ENCODE data around the gene FCMR. TPM values are rescaled to one million over a fixed set of nuclear protein-coding genes. Genes with fewer than 3 reads are reported as not detected.
"Not testable (repeated sequence)": the region's sequence is repeated elsewhere in the genome, so short reads cannot be mapped to it uniquely, and the experiment has no call there.

FCMR gene
- total RNA-seq, 2 experiments from 2014 or later: 49.6 to 52.1 TPM

DNA sequence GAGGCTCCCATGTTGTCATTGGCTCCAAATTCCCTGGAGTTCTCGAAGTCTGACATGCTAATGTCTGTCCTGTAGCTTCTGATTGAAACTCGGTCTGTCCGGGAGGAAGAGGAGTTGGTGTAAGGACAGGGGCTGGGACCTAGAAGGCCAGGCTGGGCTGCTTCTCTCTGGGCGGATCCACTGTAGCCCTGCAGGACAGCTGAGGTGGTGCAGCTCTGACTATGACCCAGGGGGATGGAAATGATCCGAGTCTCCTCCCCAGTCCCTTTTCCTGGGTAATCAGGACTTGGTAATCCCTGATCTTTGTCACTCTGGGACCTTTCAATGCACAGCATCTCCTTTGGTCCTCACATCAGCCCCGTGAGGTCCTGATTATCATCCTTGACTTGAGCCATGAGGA, 10.0 kb upstream of the FCMR start:
- H3K27ac Mint-ChIP-seq: no peak overlapping the region
- no peaks in the 10 kb centered on the region for H3K9me3 Mint-ChIP-seq
- H3K4me3 Mint-ChIP-seq: no peak overlapping the region
- H3K36me3 Mint-ChIP-seq (ENCODE audit: low read depth): no peaks in the 10 kb centered on the region
- peaks cover 44% of the 10 kb centered on the region for H3K4me1 Mint-ChIP-seq (ENCODE audit: low read depth)
- H3K27me3 Mint-ChIP-seq (ENCODE audit: low read depth): no peaks in the 10 kb centered on the region
- no peak for DNase-seq
- intact Hi-C loops (cut with micrococcal nuclease): no loop called here
- CTCF ChIA-PET: interaction anchor here (0.6 to 13.0 kb wide), 18 partner anchors 9 to 304 kb away, joined by 3 to 219 read pairs (median 6); partner anchors contain the start of genes FCMR and IL20

DNA sequence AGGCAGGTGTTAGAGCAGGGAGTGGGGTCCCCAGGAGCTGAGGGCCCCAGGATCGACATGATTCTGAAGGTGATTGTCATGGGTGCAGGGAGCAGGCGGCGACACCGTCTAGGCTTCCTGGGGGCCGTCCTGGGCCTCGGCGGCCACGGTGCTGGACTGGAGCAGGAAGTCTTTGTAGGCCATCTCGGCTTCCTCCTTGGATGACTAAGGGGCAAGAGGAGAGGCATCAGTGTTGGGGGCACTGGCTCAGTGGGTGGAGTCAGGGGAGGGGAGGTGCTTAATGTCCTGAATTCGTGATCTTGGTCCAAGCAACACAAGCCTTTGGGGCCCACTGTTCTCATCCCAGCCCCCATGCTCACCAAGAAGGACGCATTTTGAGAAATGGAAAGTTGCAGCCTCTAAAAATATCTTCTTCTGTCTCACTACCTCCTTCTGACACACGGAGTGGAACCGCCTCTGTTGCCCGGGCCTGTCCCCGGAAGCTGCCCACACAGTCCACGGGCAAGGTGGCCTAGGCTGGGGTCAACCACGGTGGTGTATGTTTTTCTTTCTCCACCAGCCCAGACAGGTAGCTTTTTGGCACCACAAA, 8.6 kb upstream of the FCMR start:
- peaks cover 44% of the 10 kb centered on the region for H3K4me1 Mint-ChIP-seq (ENCODE audit: low read depth)
- intact Hi-C loops (cut with micrococcal nuclease): no loop called here
- H3K4me3 Mint-ChIP-seq: peak overlapping the region; percentile 23
- H3K27ac Mint-ChIP-seq: peak overlapping the region; percentile 66
- CTCF ChIA-PET: interaction anchor here (0.7 to 13.0 kb wide), 6 partner anchors 13 to 195 kb away, joined by 3 to 219 read pairs (median 24); partner anchors contain the start of genes FCMR and IL20
- no peaks in the 10 kb centered on the region for H3K36me3 Mint-ChIP-seq (ENCODE audit: low read depth)
- H3K9me3 Mint-ChIP-seq: no peaks in the 10 kb centered on the region
- peak; percentile 54 for DNase-seq
- no peaks in the 10 kb centered on the region for H3K27me3 Mint-ChIP-seq (ENCODE audit: low read depth)

DNA sequence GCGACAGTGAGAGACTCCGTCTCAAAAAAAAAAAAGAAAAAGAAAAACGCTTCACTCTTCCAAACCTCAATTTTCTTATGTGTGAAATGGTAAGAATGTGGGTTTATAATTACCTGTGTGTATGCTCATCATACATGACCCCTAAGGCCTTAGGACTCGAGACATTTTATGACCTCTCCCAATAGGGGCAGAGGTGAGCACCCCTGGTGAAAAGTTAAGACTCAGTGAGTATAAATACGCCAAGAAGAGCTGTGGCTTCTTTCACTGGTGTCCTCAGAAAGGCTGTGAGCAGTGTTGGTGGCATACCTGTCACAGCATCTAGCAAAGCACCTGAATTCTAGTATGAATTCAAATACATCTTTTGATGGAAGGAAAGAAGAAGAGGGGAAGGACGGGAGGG, 7.8 kb upstream of the FCMR start:
- no peak for DNase-seq
- Mint-ChIP-seq H3K4me1 (ENCODE audit: low read depth) (peaks cover 44% of the 10 kb centered on the region), H3K27me3 (ENCODE audit: low read depth) (no peaks in the 10 kb centered on the region), H3K27ac (peak overlapping the region; percentile 79), H3K4me3 (no peak overlapping the region), H3K36me3 (ENCODE audit: low read depth) (no peaks in the 10 kb centered on the region), H3K9me3 (no peaks in the 10 kb centered on the region)
- CTCF ChIA-PET: interaction anchor here (1.5 to 13.0 kb wide), 3 partner anchors 12 to 64 kb away, joined by 5 to 219 read pairs (median 124); partner anchors contain the start of genes FCMR and IL20
- intact Hi-C loops (cut with micrococcal nuclease): loop anchor here (10.0 kb wide), 2 partner anchors 395 to 895 kb away; partner anchors contain the start of gene CD55

DNA sequence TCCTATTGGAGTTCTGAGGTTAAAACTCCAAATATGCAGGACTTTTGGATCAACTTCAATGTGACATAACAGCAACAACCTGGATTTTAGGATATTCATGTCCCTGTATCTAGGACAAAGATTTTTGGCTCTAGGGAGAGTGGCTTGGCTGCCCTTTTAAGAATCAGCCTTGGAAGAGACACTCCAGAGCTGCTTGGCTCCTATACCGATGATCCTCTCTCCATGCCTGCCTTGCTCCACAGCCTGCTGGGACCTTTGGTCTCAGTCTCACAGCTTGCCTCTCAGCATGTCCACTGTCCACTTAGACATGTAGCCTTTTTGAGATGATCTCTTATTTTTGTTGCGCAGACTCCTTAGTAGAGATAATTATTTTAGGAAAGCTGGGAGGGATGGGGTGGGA, 4.5 kb upstream of the FCMR start:
- intact Hi-C loops (cut with micrococcal nuclease): loop anchor here (10.0 kb wide), 2 partner anchors 399 to 899 kb away; partner anchors contain the start of gene CD55
- DNase-seq: no peak
- Mint-ChIP-seq H3K27me3 (ENCODE audit: low read depth) (no peaks in the 10 kb centered on the region), H3K36me3 (ENCODE audit: low read depth) (no peaks in the 10 kb centered on the region), H3K9me3 (no peaks in the 10 kb centered on the region), H3K27ac (no peak overlapping the region), H3K4me3 (no peak overlapping the region), H3K4me1 (ENCODE audit: low read depth) (peaks cover 31% of the 10 kb centered on the region)
- CTCF ChIA-PET: interaction anchor here (0.6 to 13.0 kb wide), 10 partner anchors 9 to 263 kb away, joined by 3 to 219 read pairs (median 5); partner anchors contain the start of gene FCMR

DNA sequence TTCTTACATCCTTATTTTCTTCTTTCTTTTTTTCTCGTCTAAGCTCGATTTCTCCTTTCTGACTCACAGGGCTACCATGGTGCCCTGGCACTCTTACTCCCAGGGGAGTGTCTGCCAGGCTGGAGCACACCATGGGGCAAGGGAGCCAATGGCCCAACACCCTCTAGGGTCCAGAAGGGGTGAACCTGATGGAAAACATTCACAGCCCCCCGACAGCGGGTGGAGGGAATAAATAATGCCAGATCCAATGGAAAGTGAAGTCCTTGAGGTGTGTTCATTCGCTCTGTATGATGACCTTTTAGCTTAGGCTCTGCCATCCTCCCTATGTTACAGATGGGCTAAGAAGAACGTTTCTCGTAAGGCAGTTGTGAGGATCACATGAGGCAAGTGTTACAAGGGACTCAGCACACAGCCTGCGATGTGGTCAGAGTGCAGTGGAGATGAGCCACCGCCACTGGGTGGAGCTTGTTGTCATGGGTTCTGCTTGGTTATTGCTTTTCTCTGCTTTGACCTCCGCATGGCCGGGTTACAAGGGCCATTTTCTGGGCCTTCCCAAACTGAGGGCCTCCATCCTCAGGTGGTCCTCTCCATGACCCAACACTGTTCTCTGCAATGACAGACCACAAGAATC, 3.5 kb upstream of the FCMR start:
- CTCF ChIA-PET: interaction anchor here (0.5 to 13.0 kb wide), 11 partner anchors 8 to 199 kb away, joined by 3 to 219 read pairs (median 4); partner anchors contain the start of gene FCMR
- Mint-ChIP-seq H3K27me3 (ENCODE audit: low read depth) (no peaks in the 10 kb centered on the region), H3K9me3 (no peaks in the 10 kb centered on the region), H3K36me3 (ENCODE audit: low read depth) (peaks cover 7% of the 10 kb centered on the region), H3K27ac (no peak overlapping the region), H3K4me3 (no peak overlapping the region), H3K4me1 (ENCODE audit: low read depth) (peaks cover 24% of the 10 kb centered on the region)
- peak; percentile 78 for DNase-seq
- intact Hi-C loops (cut with micrococcal nuclease): loop anchor here (10.0 kb wide), 2 partner anchors 400 to 900 kb away; partner anchors contain the start of gene CD55

DNA sequence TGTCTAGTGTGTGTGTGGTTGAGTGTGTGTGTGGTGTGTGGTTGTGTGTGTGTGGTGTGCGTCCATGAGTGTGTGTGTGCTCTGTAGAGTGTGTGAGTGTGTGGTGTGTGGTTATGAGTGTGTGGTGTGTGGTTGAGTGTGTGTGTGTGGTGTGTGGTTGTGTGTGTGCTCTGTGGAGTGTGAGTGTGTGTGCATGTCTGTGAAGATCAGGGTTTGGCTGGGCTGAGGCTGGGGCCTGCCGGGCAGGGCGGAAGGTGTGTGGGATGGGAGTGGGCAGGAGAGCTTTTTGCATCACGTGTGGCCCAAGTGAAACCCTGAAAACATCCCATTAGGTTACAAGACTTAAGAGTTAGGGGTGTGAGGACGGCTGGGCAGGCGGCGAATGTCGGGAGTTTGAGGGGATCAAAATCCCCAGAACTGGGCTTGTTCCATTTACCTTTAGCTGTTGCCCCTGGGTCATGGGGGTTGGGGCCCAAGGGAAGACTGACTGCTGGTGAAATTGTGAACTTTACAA, 2.9 kb upstream of the FCMR start:
- no peak for DNase-seq
- Mint-ChIP-seq H3K9me3 (no peaks in the 10 kb centered on the region), H3K4me1 (ENCODE audit: low read depth) (peaks cover 18% of the 10 kb centered on the region), H3K27ac (no peak overlapping the region), H3K36me3 (ENCODE audit: low read depth) (peaks cover 10% of the 10 kb centered on the region), H3K27me3 (ENCODE audit: low read depth) (no peaks in the 10 kb centered on the region), H3K4me3 (no peak overlapping the region)
- CTCF ChIA-PET: interaction anchor here (0.5 to 13.0 kb wide), 11 partner anchors 8 to 198 kb away, joined by 3 to 219 read pairs (median 4); partner anchors contain the start of gene FCMR
- intact Hi-C loops (cut with micrococcal nuclease): loop anchor here (10.0 kb wide), 2 partner anchors 400 to 900 kb away; partner anchors contain the start of gene CD55

GRCh38 chr1:206923961-206924557, 2.3 kb upstream of the FCMR start:
- Mint-ChIP-seq H3K36me3 (ENCODE audit: low read depth) (peaks cover 10% of the 10 kb centered on the region), H3K4me1 (ENCODE audit: low read depth) (peaks cover 15% of the 10 kb centered on the region)
- H3K4me3 Mint-ChIP-seq; DNase-seq; H3K27me3 Mint-ChIP-seq (ENCODE audit: low read depth); H3K27ac Mint-ChIP-seq; H3K9me3 Mint-ChIP-seq: not testable (repeated sequence)
- intact Hi-C loops (cut with micrococcal nuclease): loop anchor here (1.0 to 10.0 kb wide), 7 partner anchors 19 to 901 kb away; partner anchors contain the start of genes CD55 and YOD1
- CTCF ChIA-PET: interaction anchor here (0.7 to 13.0 kb wide), 5 partner anchors 7 to 198 kb away, joined by 3 to 219 read pairs (median 4); partner anchors contain the start of gene FCMR

- Mint-ChIP-seq H3K9me3 (no peaks in the 10 kb centered on the region), H3K27ac (no peak overlapping the region), H3K4me1 (ENCODE audit: low read depth) (peaks cover 15% of the 10 kb centered on the region), H3K27me3 (ENCODE audit: low read depth) (no peaks in the 10 kb centered on the region), H3K4me3 (no peak overlapping the region), H3K36me3 (ENCODE audit: low read depth) (peaks cover 11% of the 10 kb centered on the region)
- intact Hi-C loops (cut with micrococcal nuclease): loop anchor here (1.0 to 10.0 kb wide), 7 partner anchors 18 to 902 kb away; partner anchors contain the start of genes CD55 and YOD1
- DNase-seq: peak; percentile 89
- CTCF ChIA-PET: interaction anchor here (0.6 to 12.6 kb wide), 6 partner anchors 7 to 457 kb away, joined by 3 to 219 read pairs (median 4); no protein-coding TSS in a partner anchor
These were observed 1.5 kb upstream of the FCMR start for GRCh38 chr1:206923009-206923960.

DNA sequence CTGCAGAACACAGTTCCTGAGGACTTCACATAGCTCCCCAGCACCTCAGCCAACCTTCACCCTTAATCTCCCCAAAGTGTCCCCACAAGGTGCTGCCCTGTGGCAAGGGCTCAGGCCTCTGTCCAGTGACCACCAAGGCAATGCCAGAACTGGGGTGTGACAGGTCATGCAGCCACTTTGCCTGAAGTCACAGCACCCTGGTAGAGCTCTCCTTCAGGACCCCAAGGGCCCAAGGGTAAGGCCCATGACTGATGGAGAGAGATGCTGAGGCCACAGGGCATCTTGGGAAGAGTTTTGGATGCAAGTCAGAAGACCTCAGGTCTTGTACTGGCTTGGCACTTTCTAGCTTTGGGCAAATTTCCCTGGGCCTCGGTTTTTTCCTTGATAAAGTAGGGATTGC, 783 bp upstream of the FCMR start:
- no peak for DNase-seq
- CTCF ChIA-PET: interaction anchor here (0.6 to 12.6 kb wide), 10 partner anchors 8 to 456 kb away, joined by 3 to 219 read pairs (median 6); partner anchors contain the start of gene IL20

GRCh38 chr1:206918076-206918475, 3.7 kb downstream of the FCMR start:
- CTCF ChIA-PET: interaction anchor here (0.6 to 12.6 kb wide), 12 partner anchors 9 to 342 kb away, joined by 3 to 219 read pairs (median 5); no protein-coding TSS in a partner anchor
- intact Hi-C loops (cut with micrococcal nuclease): loop anchor here (5.0 kb wide), 1 partner anchor 451 kb away; no protein-coding TSS in a partner anchor
- Mint-ChIP-seq H3K27ac (peak overlapping the region; percentile 82), H3K4me3 (peak overlapping the region; percentile 59), H3K9me3 (no peaks in the 10 kb centered on the region), H3K27me3 (ENCODE audit: low read depth) (no peaks in the 10 kb centered on the region), H3K4me1 (ENCODE audit: low read depth) (peaks cover 51% of the 10 kb centered on the region), H3K36me3 (ENCODE audit: low read depth) (peaks cover 20% of the 10 kb centered on the region)
- DNase-seq: no peak

More for the DNA sequence above, 783 bp upstream of the FCMR start:
- Mint-ChIP-seq H3K4me1 (ENCODE audit: low read depth) (peaks cover 16% of the 10 kb centered on the region), H3K27me3 (ENCODE audit: low read depth) (no peaks in the 10 kb centered on the region), H3K4me3 (no peak overlapping the region), H3K36me3 (ENCODE audit: low read depth) (peaks cover 14% of the 10 kb centered on the region), H3K9me3 (no peaks in the 10 kb centered on the region), H3K27ac (no peak overlapping the region)
- intact Hi-C loops (cut with micrococcal nuclease): loop anchor here (2.0 to 10.0 kb wide), 4 partner anchors 344 to 902 kb away; partner anchors contain the start of gene CD55
